Right lobe of liver (tissue), 4 donors: Measurements from ENCODE around the gene ZNG1B.
"Not testable (repeated sequence)": the region's sequence is repeated elsewhere in the genome, so short reads cannot be mapped to it uniquely, and the experiment has no call there.

Experiments
- POLR2A ChIP-seq: fragments of 450-650 bp; IDR thresholded peaks from one replicate; pipeline ENCODE4 v1.6.1; 2017; ENCODE audit warnings: antibody characterized with exemption, mild to moderate bottlenecking
- TF ChIP-seq, protein P1 (sequence below), 4 donors: fragments of 200-600 bp in 3 of 4; fragments of 450-650 bp in 1 of 4; IDR thresholded peaks; one replicate each; pipeline versions ENCODE4 v1.5.1 to v1.8.0; 2016 to 2022; ENCODE audit warnings: antibody characterized with exemption in 4 of 4, mild to moderate bottlenecking in 2 of 4
- donor health status: DM: no; HTN: no; CAD: no.
- donor health status: DM: no; HTN: no; CAD: no.
- donor health status: DM: no; HTN: yes; CAD: no.

DNA sequence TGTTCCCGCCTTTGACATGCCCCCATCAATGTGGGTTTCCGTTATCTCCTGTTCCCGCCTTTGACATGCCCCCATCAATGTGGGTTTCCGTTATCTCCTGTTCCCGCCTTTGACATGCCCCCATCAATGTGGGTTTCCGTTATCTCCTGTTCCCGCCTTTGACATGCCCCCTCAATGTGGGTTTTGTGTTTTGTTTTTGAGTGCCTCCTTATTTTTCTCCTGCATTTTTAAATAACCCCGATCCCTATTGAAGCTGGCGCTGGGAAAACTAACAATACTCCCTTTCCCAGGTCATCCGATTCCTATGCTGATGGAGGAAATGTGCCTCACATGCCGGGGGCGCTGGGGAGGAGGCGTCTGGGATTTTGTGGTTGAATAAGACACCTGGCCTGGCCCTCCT, 59.0 kb downstream of the ZNG1B start:
- TF ChIP-seq, protein P1, sequence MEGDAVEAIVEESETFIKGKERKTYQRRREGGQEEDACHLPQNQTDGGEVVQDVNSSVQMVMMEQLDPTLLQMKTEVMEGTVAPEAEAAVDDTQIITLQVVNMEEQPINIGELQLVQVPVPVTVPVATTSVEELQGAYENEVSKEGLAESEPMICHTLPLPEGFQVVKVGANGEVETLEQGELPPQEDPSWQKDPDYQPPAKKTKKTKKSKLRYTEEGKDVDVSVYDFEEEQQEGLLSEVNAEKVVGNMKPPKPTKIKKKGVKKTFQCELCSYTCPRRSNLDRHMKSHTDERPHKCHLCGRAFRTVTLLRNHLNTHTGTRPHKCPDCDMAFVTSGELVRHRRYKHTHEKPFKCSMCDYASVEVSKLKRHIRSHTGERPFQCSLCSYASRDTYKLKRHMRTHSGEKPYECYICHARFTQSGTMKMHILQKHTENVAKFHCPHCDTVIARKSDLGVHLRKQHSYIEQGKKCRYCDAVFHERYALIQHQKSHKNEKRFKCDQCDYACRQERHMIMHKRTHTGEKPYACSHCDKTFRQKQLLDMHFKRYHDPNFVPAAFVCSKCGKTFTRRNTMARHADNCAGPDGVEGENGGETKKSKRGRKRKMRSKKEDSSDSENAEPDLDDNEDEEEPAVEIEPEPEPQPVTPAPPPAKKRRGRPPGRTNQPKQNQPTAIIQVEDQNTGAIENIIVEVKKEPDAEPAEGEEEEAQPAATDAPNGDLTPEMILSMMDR (IDR thresholded peaks at IDR 0.05), result not testable (repeated sequence)
- TF ChIP-seq POLR2A, result not testable (repeated sequence)
